ENCODE data around the gene AGBL1.
"Not testable (repeated sequence)": the region's sequence is repeated elsewhere in the genome, so short reads cannot be mapped to it uniquely, and the experiment has no call there.

The AGBL1 gene

DNA sequence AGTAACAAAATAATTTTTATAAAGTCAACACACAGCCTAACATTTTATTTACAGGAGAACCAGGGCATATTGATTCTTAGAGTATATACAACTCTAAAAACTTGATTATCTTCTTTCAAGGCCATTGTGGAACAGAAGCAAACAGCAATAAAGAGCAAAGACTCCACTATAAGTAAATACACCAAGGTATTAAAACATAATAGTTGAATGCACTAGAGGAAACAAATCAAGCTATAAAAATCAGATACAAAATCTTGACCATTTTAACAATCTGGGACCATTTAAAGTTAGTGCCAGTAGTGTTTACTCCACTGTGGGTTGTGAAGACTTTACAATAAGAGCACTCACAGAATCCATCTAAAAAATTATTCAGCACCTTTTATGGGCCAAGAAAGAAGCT, 323.6 kb downstream of the AGBL1 start:
- DNase-seq (ENCODE audit: low spot score): no peak

DNA sequence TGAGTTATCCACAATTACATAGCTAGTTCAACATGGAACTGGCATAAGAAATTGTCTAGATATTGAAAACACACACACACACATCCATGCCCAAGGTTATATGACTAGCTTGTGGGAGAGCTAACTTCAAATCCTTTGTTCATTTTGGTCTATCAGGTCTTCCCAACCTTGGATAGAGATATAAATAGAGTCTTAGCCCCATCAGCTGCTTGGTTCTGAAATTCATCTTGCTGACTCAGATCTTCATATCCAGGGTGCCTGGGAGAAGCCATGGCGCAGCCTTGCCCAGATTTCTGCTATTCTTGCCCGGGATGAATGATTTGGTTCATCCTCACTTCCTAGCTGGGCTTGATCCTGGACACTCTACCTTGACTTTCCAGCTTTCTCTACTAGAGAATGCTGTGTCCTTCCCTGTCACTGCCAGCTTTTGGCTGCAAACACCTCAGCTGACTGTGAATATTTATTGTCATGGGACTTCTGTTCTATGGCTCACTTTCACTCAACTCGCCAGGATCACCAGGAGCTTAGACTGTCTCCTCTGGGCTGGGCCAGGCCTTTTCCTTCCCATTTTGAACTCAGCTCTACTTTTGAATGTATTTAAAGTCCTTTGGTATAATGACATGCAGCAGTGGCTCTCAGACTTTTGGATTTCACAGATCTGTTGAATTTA, 324.4 kb downstream of the AGBL1 start:
- no peak for DNase-seq (ENCODE audit: low spot score)

DNA sequence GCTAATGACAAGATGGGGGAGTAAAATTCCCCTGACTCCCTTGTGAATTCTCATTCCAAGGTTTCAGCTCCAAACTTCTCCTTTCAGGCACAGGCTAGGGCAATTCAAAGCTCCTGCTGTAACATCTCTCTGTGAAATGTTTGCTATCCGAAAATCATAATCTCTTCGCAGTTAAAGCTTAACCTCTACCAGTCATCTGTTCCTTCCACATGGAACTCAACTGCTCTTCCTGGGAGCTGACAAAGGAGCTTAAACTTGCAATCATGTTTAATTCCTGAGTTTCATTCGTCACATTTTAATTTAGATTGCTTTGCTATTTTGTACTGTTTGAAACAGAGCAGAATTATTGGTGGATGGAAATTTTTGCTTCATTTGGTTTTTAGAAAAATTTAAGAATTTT, 328.6 kb downstream of the AGBL1 start:
- no peak for DNase-seq (ENCODE audit: low spot score)

DNA sequence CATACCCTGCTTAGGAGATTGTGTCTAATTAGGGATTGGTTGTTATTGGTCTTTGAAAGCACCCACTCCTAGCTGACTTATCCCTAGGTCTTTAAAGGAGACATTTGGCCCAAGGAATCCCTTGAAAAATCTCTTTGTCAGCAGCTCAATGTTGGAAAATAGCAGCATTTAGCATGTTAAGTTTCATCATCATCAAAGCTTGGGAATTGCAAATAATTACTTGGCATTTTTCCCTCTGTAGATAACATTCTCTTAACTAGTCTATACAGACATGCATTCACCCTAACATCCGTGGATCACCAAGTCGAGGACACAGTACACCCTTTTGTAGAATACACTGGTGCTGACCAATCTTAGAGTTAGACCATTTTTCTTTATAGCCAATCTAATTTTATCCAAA, 332.2 kb downstream of the AGBL1 start:
- DNase-seq (ENCODE audit: low spot score): no peak

DNA sequence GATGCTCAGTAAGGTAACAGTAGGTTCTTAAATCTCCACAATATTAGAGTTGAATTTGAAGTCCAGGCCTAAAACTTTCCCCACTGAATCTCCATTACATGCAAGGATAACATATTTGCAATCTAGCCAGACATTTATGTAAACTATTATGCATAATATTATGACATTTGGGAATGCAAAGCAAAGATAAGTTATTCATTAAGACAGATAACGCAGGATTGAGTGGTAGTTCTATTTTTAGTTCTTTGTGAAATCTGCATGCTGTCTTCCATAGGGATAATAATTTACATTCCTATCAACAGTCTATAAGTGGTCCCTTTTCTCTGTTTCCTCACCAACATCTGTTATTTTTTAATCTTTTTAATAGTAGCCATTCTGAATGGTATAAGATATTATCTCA, 333.5 kb downstream of the AGBL1 start:
- DNase-seq (ENCODE audit: low spot score): no peak

DNA sequence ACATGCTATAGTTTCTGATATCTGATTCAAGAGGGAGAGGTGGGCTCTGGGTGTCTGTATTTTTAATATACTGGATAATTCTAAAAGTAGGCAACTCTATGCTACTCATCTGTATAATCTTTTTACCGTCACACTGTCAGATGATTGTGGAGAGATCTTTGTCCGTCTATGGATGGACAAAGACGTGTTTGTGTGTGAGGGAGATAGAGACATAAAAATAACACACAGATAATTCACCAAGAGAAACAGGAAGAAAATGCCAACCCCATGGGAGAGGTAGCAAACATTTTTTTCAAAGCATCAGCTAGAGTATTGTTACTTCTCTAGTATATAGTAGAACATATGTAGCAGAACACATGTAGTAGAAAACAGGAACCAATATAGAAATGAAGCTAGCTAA, 346.1 kb downstream of the AGBL1 start:
- no peak for DNase-seq (ENCODE audit: low spot score)

DNA sequence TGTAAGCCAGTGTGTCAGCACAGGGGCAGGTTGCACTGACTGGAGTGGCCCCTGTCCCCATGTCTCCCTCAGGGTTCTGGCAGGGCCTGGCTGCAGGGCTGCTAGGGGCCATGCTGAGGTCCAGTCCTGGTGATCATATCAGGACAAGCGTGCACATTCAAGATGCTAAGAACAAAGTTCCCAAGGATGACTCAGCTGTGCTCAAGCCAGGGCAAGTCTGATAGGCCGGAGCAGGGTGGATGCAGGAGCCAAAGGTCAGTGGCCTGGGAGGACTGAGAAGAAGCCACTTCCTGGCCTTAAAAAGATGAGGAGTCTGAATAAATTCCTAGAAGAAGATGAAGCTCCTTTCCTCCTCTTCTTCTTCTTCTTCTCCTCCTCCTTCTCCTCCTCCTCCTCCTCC, 353.2 kb downstream of the AGBL1 start:
- no peak for DNase-seq (ENCODE audit: low spot score)

DNA sequence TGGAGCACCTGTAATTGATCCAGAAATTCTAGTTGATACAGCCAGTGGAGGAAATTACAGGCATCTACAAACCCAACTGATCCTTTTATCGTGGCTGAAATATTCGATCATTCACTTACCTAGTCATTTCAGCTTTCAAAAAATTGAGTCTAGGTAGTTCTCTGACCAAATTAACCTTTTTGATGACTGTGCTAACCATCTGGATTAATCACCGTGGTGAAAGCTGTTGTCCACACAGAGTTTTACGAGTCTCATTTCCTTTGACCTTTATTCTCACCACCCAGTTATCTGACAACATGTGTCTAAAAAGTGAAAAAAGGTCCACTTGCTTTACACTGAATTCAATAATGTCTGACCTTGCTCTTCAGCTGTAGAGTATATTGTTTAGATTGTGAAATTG, 354.3 kb downstream of the AGBL1 start:
- DNase-seq (ENCODE audit: low spot score): no peak

DNA sequence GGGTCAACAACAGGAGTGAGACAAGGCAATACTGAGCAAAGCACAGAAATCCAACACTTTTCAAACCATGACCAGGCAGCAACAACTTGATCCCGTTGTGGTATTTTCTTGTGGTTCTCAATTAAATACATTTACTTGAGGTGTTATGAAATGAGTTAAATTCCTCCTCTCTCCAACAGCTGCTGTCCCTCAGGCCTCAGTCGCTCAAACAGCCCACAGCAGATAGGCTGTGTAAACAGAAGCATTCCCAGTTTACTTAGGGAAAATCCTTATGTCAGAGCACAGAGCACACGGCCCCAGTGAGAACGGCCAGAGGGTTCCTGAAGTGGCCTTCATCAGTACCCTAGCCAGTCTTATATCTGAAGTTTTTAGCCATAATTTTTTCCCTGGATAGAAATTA, 359.9 kb downstream of the AGBL1 start:
- DNase-seq (ENCODE audit: low spot score): no peak

DNA sequence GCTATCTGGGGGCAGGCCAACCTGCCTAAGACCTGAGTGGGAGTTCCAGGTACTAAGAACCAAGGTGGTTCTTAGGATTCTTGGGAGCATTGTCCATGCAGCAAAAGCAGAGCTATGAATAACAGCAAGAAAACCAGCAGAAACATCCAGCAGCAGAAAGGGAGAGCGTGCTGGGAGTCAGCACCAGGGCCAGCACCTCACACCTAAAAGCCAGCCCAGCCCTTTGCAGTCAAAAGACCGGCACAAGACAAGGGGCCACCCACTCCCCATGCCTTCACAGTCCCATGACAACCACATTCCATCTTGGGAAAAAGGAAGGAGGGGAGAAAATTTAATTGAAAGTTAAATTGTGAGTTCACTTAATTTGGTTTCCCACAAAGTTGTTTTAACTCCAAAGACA, 364.9 kb downstream of the AGBL1 start:
- DNase-seq (ENCODE audit: low spot score): no peak

DNA sequence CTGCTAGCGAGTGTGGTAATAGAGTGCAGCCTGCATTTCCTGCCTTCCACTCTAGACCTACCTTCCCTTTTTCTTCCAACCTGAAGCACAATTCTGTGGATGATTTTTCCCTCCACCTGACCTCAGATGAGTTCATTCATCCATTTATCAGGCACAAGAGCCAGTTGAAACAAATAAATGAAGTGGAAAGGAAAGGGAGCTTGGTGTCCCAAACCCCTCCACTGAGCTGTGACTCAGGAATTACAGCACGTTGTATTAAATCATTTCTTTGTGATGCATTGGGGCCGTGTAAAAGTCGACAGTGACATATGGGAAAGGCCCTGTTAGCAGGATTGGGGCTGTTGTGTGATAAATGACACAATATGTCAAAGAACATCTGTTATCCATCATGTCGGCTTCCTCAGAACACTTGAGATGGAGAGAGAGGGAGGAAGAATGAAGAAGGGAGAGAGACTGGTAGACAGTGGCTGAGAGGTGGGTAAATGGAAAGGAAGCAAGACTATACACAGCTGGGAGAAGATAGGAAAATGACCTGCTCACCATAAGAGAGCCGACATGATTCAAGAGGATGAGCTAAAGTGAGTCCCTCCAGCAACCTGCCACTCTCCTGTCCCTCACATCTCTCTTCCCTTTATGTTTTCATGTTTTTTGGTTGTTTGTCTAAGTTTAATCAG, 366.0 kb downstream of the AGBL1 start:
- no peak for DNase-seq (ENCODE audit: low spot score)

DNA sequence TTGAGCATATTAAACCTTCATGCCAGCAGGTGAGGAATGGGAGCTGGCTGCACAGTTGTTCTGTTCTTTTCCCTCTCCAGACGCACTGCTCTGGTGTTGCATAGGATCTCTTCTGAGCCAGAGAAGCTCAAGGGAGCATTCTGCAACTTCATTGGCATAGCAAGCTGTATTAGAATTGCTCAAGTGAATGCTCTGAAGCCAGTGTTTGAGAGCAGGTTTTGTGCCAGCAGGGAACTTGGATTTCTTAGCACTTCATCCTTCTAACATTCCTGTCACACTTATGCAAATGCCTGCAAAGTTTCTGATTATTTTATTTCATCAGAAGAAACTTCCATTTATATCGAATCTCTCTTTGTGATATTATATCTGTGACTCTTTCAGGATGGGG, 366.6 kb downstream of the AGBL1 start:
- DNase-seq (ENCODE audit: low spot score): no peak

DNA sequence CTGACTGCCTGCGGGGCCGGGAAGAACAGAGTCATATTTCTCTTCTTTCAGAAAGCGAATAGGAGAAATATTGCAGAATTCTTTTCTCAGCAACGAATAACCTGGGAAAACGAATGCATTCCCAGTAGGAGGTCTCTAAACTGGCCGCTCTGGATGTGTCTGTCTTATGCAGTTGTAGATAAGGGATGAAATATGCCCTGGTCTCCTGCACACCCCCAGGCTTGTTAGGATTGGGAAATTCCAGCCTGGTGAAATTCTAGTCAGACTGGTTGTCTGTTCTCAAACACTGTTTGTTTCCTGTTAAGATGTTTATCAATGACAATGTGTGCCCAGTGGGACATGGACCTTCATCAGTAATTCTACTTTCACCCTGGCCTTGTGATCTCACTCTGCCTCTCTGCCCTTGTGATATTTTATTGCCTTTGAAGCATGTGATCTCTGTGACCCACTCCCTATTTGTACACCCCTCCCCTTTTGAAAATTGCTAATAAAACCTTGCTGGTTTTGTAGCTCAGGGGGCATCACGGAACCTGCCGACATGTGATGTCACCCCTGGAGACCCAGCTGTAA, 385.9 kb downstream of the AGBL1 start:
- DNase-seq (ENCODE audit: low spot score): not testable (repeated sequence)

DNA sequence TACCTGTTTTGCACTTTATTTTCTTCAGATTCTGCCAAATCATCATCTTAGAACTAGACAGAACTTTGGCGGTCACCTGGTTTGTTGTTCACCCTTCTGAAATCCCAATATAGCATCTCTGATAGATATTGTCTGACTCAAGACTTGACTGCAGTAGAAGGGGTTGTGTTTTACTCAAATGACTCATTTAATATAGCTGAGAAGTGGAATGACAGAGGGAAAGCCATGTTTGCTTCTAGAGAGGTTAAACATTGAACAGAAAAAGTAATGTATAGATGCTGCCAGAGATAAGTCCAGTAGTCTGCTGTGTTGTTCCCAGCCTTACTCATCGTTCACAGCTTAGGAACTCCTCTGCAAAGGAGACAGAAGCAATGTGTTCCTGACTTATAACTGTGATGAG, 402.0 kb downstream of the AGBL1 start:
- DNase-seq (ENCODE audit: low spot score): no peak

DNA sequence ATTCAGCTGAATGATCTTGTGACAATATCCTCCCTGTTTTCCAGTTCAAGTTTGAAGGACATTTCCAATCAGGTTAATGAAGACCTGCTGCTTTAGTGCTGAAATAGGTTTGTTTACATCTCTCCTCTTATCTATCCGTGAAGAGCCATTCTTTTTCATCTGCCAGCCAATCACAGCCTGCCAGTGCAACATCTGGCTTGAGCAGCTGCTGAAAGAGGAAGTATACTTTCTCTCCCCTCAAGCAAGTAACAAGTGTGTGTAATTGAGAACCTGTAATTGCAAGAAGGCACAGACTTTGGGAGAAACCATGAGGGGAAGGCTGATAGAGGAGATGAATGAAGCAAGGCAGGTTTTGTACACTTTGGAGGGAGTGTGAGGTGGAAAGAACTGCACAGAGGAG, 404.3 kb downstream of the AGBL1 start:
- DNase-seq (ENCODE audit: low spot score): no peak

DNA sequence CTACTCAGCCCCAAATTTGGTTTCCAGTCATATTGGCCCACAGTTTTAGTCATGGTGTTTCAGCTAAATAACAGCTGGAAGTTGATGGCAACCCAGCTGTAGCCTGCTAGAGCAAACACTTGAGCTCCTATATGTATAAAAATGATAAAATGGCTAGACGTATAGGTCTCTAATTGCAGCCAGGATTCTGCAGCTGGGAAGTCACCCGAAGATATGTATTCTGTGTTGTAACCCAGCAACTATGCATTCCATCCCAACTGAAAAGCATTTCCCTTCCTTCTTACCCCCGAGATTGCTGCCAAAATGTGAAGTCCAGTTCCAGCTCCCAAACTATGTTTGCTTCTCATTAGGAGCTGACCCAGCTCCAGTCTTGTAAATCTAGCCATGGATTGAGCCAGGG, 408.4 kb downstream of the AGBL1 start:
- DNase-seq (ENCODE audit: low spot score): no peak

DNA sequence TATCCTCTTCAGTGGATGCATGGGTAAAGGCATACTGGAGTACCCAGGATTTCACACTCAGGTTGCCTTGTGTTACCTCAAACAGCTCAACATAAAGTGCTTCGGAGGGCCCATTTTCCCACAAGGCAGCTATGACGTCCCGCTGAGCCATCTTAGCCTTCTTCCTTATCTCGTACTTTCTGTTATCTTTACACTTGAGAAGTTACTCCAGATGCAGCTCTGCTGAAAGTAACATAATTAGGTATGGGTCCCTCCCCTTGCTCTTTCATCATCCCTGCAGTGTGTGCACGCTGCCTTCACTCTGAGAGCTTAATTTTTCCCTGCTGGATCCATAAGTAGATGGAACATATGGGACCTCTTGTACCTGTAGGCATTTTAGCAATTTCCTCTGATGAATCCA, 410.3 kb downstream of the AGBL1 start:
- DNase-seq (ENCODE audit: low spot score): no peak

DNA sequence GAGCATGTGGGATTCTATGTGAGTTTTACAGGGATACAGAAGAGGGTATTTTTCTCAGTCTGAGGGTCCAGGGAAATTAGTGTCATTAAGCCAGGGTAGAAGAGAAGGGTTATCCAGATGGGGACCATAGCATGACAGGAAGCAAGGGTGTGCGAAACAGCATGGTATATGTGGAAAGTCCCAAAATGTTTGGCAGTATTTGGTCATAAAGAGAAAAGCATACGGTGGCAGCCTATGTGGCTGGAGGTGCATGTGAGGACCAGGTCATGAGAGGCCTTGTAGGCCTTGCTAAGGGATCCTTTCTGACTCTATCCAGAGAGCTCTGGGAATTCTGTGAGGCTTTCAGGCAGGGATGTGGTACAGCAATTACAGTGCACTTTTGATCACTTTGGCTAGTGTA, 411.4 kb downstream of the AGBL1 start:
- DNase-seq (ENCODE audit: low spot score): no peak

DNA sequence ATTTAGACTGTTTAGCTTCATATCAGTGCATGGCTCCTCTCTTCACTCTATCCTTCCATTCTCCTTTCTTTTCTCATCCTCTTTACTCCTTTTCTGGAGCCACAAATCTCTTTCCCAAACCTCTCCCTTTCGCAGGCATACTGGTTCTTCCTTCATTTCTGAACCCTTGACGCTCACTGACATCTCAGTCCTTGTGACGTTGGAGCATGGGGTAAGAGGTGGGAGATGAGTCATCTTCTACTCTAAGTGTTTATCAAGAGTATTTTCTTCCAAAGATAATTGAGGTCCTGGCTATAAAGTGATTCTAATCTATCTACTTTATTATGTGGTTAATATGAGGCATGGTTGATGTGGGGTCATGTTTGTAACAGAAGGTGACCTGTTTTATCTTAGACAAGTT, 414.2 kb downstream of the AGBL1 start:
- no peak for DNase-seq (ENCODE audit: low spot score)

DNA sequence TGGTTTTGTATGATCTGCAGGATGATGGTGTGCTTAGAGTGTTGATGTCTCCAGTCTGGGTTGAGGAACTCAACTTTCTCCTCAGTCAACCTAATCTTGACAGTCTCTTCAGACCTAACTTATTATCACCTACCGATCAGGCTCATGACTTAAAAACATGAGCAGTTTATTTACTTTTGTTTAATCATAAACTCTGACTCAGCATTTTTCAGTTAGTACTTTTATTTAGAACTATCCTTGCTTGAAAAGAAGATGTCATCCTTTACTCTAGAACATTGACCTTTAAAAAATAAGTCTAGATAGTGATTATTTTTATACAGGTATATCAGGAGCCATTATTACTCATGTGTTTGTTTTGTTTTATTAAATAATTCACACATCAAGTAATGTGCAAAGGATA, 414.8 kb downstream of the AGBL1 start:
- DNase-seq (ENCODE audit: low spot score): no peak

DNA sequence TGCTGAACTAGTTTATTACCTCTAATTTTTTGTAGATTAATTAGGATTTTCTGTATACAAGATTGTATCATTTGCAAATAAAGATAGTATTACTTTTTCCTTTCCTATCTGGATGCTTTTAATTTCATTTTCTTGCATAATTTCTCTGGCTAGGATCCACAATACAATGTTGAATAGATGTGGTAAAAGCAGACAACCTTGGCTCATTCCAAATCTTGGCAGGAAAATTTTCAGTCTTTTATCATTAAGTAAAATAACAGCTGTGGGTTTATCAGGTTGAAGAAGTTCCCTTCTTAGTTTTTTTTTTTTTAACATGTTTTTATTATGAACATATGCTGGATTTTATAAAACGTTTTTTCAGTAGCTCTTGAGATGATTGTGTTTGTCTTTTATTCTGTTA, 422.6 kb downstream of the AGBL1 start:
- DNase-seq (ENCODE audit: low spot score): no peak

DNA sequence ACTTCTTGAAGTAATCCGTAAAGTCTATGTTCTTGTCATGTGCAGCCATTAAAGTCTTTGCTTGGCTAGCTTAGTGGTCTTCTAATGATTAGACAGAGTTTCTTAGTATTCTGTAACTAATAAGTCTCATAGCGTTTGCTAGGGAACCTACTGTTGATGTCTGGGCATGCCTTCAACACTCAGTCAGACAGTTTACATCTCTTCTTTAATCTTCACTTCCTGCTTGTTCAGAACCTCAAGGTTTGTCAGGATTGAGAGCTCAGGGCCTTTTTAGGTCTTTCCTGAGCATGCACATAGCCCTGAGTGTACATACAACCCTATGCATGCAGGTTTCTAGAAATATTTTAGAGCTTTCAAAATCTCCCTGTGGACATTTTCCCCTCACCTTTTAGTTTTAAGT, 426.3 kb downstream of the AGBL1 start:
- no peak for DNase-seq (ENCODE audit: low spot score)

DNA sequence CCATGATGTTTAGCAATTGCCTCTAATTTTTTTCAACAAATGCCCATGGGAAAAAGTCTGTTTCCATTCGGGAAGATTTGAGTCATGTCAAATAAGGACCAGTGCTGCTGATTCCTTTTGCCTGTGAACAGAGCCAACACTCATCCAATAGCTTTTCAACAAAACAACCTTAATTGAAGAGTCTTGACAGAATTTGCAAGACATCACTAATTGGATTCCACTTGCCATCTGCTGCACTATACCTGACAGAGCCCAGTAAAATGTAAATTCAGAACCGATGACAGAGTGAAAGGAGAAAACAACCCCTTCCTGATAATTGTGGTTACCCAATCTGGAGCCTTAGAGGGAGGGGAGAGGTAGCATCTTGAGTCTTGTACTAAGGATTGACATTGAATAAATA, 426.7 kb downstream of the AGBL1 start:
- DNase-seq (ENCODE audit: low spot score): no peak

DNA sequence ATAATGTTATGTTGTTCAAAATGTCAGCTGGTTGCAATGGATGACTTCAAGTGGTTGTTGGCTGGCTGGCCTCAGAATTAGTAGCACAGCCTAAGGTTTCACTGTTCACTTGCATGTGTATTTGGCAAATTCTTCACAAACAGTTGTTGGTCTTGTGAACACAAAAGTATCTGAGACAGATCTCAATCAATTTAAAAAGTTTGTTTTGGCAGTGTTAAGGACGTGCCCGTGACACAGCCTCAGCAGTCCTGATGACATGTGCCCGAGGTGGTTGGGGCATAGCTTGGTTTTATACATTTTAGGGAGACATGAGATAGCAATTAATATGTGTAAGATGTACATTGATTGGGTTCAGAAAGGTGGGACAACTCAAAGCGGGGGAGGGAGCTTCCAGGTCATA, 436.0 kb downstream of the AGBL1 start:
- DNase-seq (ENCODE audit: low spot score): no peak

Measured in germinal center (tissue), 1 donor.